Ishikawa (cell line): ENCODE results near the gene GLP1R.

ENCODE experiments used
- CEBPB ChIP-seq: IDR thresholded peaks from 2 replicates; pipeline ENCODE4 v1.6.1; 2012
- CREB1 ChIP-seq: IDR thresholded peaks from 2 replicates; pipeline ENCODE4 v1.6.1; 2012; ENCODE audit warnings: low read depth
- EGR1 ChIP-seq: IDR thresholded peaks from 2 replicates; pipeline ENCODE4 v1.6.1; 2012
- EP300 ChIP-seq: IDR thresholded peaks from 2 replicates; pipeline ENCODE4 v1.6.1; 2012; ENCODE audit warnings: borderline replicate concordance
- FOXM1 ChIP-seq: IDR thresholded peaks from 2 replicates; pipeline ENCODE4 v1.6.1; 2012; ENCODE audit warnings: low read depth, borderline replicate concordance
- NFIC ChIP-seq: IDR thresholded peaks from 2 replicates; pipeline ENCODE4 v1.6.1; 2012
- RAD21 ChIP-seq: IDR thresholded peaks from 2 replicates; pipeline ENCODE4 v1.6.1; 2012; ENCODE audit warnings: low read depth
- TAF1 ChIP-seq: IDR thresholded peaks from 2 replicates; pipeline ENCODE4 v1.6.1; 2012; ENCODE audit warnings: low read depth, mild to moderate bottlenecking
- TCF12 ChIP-seq: IDR thresholded peaks from 2 replicates; pipeline ENCODE4 v1.6.1; 2012; ENCODE audit warnings: low read depth
- TEAD4 ChIP-seq: IDR thresholded peaks from 2 replicates; pipeline ENCODE4 v1.6.1; 2012
- YY1 ChIP-seq: IDR thresholded peaks from 2 replicates; pipeline ENCODE4 v1.6.1; 2012; ENCODE audit warnings: low read depth
- TF ChIP-seq, protein P1 (sequence below): IDR thresholded peaks from 2 replicates; pipeline ENCODE4 v1.6.1; 2012; ENCODE audit warnings: low read depth, mild to moderate bottlenecking
- TF ChIP-seq, protein P2 (sequence below): IDR thresholded peaks from 2 replicates; pipeline ENCODE4 v1.6.1; 2012
- TF ChIP-seq, protein P3 (sequence below): IDR thresholded peaks from 2 replicates; pipeline ENCODE4 v1.6.1; 2012

DNA sequence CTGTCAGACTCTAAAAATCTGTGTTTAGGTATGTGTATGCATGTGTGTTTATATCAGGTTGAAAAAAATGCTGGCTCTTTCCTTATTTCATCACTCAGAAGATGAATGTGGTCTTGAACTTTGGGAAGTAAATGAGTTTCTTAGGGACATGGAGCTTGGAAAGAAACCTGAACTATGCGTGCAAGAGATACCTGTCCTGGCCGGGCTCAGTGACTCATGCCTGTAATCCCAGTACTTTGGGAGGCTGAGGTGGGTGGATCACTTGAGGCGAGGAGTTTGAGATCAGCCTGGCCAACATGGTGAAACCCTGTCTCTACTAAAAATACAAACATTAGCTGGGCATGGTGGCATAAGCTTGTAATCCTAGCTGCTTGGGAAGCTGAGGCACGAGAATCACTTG lies 4.4 kb upstream of the GLP1R start:
- TF ChIP-seq TEAD4 (no peak), TAF1 (no peak), CREB1 (no peak), FOXM1 (no peak), TCF12 (no peak), YY1 (no peak), EGR1 (no peak), RAD21 (no peak), CEBPB (no peak), EP300 (no peak), NFIC (no peak)
- TF ChIP-seq, protein P1, sequence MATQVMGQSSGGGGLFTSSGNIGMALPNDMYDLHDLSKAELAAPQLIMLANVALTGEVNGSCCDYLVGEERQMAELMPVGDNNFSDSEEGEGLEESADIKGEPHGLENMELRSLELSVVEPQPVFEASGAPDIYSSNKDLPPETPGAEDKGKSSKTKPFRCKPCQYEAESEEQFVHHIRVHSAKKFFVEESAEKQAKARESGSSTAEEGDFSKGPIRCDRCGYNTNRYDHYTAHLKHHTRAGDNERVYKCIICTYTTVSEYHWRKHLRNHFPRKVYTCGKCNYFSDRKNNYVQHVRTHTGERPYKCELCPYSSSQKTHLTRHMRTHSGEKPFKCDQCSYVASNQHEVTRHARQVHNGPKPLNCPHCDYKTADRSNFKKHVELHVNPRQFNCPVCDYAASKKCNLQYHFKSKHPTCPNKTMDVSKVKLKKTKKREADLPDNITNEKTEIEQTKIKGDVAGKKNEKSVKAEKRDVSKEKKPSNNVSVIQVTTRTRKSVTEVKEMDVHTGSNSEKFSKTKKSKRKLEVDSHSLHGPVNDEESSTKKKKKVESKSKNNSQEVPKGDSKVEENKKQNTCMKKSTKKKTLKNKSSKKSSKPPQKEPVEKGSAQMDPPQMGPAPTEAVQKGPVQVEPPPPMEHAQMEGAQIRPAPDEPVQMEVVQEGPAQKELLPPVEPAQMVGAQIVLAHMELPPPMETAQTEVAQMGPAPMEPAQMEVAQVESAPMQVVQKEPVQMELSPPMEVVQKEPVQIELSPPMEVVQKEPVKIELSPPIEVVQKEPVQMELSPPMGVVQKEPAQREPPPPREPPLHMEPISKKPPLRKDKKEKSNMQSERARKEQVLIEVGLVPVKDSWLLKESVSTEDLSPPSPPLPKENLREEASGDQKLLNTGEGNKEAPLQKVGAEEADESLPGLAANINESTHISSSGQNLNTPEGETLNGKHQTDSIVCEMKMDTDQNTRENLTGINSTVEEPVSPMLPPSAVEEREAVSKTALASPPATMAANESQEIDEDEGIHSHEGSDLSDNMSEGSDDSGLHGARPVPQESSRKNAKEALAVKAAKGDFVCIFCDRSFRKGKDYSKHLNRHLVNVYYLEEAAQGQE: no peak
- TF ChIP-seq, protein P2, sequence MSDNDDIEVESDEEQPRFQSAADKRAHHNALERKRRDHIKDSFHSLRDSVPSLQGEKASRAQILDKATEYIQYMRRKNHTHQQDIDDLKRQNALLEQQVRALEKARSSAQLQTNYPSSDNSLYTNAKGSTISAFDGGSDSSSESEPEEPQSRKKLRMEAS: no peak
- TF ChIP-seq, protein P3, sequence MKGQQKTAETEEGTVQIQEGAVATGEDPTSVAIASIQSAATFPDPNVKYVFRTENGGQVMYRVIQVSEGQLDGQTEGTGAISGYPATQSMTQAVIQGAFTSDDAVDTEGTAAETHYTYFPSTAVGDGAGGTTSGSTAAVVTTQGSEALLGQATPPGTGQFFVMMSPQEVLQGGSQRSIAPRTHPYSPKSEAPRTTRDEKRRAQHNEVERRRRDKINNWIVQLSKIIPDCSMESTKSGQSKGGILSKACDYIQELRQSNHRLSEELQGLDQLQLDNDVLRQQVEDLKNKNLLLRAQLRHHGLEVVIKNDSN: no peak
